ENCODE results near the gene FABP2.
A peak's percentile ranks its signal among the peaks of the same experiment; 100 is the strongest.
"Not testable (repeated sequence)": the region's sequence is repeated elsewhere in the genome, so short reads cannot be mapped to it uniquely, and the experiment has no call there.

The FABP2 gene
- long read RNA-seq, donor 1: 0 reads
- long read RNA-seq, donor 2: 0 reads
- long read RNA-seq, donor 3: 0 reads
- long read RNA-seq, donor 4: 0 reads
- long read RNA-seq, donor 5: 0 reads
- long read RNA-seq, donor 6: 0 reads
- long read RNA-seq, donor 7: 0 reads
- long read RNA-seq, donor 8, partial matches to known transcripts: 0 of 3 reads
- long read RNA-seq, donor 8, other reads (novel, unspliced or antisense): 0 of 3 reads

GRCh38 chr4:119321921-119322687 lies at the start of gene FABP2:
Gene FABP2, minus strand, starts transcription at chr4:119322138. Its CDS starts 36 bp downstream, at chr4:119322102.
- DNase-seq: no peak

GRCh38 chr4:119370951-119371683 lies 49.2 kb upstream of the FABP2 start:
- peak; percentile 4 for DNase-seq

- peak; percentile 15 for DNase-seq
Measured at GRCh38 chr4:119370392-119370791, 48.5 kb upstream of the FABP2 start.

GRCh38 chr4:119366802-119367201 lies 44.9 kb upstream of the FABP2 start:
- not testable (repeated sequence) for DNase-seq

- DNase-seq: not testable (repeated sequence)
Measured at GRCh38 chr4:119364203-119364602, 42.3 kb upstream of the FABP2 start.

- not testable (repeated sequence) for DNase-seq
Measured at GRCh38 chr4:119363372-119363771, 41.4 kb upstream of the FABP2 start.

DNA sequence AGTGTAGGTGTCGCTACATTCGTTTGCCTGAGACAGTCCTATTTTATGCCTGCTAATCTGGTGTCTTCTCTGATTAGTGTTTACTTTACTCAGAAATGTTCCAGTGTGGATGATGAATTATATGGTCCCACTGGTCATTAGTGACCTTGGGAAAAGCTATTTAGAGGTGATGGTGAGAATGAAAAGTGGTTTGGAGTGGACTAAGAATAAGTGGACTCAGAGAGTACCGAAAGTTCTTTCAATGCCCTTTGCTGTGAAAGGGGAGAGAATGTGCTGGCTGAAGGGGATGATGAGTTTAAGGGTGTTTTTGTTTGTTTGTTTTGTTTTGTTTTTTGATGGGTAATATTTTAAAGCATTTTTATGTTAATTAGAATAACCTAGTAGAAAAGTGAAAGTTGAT lies 40.5 kb upstream of the FABP2 start:
- not testable (repeated sequence) for DNase-seq

- DNase-seq: not testable (repeated sequence)
Measured at GRCh38 chr4:119359873-119360272, 37.9 kb upstream of the FABP2 start.

DNA sequence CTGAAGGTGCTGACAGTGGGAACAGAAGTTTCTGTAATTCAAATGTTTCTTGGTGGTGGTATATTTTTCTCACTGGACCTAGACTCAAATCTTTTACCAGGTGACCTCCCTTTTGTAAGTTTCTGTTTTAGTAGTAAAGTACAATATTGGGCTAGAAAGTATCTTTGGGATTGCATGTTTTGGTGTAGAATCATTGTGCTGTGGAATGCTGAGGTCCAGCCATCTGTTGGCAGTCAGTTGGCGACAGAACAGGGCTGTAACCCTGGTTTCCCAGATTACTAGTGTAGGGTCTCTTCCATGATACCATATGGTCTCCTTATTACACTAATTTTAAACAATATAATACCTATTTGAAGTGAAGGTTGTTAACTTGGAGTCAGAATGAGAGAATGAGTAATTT lies 34.9 kb upstream of the FABP2 start:
- not testable (repeated sequence) for DNase-seq

GRCh38 chr4:119356041-119356440 lies 34.1 kb upstream of the FABP2 start:
- DNase-seq: not testable (repeated sequence)

DNA sequence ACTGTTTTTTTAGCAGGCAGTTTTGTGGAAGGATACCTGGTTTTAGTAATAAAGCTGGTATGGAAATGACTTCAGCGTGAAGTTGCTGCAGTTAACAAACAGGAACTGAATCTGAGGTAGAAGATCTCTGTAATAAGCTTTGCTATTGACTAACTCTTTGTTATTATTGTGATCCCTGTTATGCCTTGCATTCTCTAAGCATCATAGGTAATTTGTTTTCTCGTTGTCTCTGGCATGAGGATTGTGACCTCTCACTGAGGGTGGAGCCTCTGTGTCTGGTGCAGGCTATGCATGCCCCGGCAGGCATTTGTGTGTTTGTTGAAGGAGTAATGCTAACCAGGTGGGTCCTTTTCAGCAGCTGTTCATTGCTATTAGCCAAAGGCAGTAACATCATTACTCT lies 31.4 kb upstream of the FABP2 start:
- DNase-seq: not testable (repeated sequence)

DNA sequence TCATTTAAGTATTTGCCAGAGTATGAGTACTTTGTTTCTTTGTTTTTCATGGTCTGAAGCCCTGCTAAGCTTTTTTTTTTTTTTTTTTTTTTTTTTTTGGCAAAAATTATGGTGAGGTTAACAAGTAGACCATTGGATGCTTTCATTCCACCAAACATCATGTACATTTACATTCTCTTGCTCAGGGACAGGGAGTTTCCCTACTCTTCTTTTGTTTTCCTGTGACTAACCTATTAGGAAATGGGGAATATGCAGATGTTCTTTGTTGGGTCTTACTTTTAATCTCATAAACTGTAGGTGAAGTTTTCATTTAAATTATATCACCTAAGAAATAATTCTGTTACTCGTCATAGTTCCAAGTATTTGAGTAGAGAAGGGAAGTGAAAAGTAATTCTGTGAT lies 26.2 kb upstream of the FABP2 start:
- not testable (repeated sequence) for DNase-seq

DNA sequence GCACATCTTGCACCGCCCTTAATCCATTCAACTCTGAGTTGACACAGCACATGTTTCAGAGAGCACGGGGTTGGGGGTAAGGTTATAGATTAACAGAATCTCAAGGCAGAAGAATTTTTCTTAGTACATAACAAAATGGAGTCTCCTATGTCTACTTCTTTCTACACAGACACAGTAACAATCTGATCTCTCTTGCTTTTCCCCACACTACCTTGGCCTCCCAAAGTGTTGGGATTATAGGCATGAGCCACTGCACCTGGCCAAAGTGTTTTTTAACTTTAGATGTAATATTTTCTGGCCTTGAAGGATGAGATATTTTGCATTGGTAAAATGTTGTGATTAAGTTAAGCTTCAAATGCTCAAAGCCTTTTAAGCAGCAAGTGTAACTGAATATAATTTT lies 21.4 kb upstream of the FABP2 start:
- not testable (repeated sequence) for DNase-seq

- DNase-seq: not testable (repeated sequence)
Measured at GRCh38 chr4:119339895-119340294, 18.0 kb upstream of the FABP2 start.

GRCh38 chr4:119337010-119337409 lies 15.1 kb upstream of the FABP2 start:
- no peak for DNase-seq

DNA sequence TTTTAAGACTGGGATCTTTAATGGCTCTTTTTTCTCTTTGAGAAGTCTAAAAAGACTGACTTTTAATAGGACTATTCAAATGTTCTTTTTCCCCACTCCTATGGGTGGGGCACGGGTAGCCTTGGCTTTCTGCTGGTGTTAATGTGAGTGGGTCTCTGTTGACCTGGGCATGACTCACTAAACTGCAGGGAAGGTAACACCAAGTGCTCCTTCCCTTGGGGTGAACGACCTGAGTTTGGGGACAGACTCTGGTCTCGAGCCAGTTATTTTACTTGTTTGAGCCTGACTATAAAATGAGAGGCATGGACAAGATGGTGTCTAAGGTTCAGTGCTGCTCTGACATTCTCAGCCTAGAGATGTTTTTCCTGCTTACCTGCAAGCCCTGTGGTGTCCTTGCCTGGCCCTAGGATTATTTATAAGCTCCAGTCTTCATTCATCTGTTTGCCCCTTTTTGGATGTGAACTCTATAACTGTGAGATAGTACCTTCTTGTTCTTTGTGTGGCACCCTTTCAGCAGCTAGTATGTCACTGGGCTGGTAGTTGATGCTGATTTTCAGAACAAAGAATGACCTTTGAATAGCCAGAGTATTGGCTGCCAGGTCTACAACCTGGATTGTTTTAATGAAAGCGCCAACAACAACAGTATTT lies 14.5 kb upstream of the FABP2 start:
- DNase-seq: not testable (repeated sequence)

GRCh38 chr4:119329835-119330620 lies 8.1 kb upstream of the FABP2 start:
- DNase-seq: no peak

GRCh38 chr4:119328695-119329094 lies 6.8 kb upstream of the FABP2 start:
- DNase-seq: no peak

GRCh38 chr4:119317990-119318389 lies 3.9 kb downstream of the FABP2 start:
- no peak for DNase-seq

- no peak for DNase-seq
Measured at GRCh38 chr4:119315036-119315435, 6.9 kb downstream of the FABP2 start.

GRCh38 chr4:119314356-119314755 lies 7.6 kb downstream of the FABP2 start:
- DNase-seq: peak; percentile 15

DNA sequence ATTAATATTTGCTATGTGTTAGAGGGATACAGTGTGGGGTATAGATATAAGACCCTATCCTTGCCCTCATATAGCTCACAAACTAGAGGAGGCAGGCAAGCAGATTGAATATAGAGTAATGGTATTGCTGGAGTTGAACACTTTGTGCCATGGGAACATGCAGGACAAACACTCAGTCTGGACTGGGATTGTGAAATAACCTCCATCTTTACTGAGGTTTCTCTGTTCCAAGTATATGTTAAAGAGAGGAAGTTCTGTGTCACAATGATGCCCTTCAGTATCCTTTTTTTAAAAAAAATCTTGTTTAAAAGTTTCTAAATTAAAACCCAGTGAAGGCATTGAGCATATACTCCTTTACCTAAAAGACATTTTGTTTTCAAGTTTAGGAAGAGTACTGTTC lies 8.7 kb downstream of the FABP2 start:
- DNase-seq: no peak

Measured in right kidney (tissue), 9 donors.